GM19467 (cell line): ENCODE results near the gene OR7G2.
"Not testable (repeated sequence)": the region's sequence is repeated elsewhere in the genome, so short reads cannot be mapped to it uniquely, and the experiment has no call there.

ENCODE experiments used
- ATAC-seq: cut with Tn5 transposase; IDR thresholded peaks from one replicate; pipeline ENCODE4 v1.9.1; 2021; ENCODE audit warnings: mild to moderate bottlenecking, moderate library complexity; ENCODE audit not compliant: unreplicated experiment

OR7G2 gene

DNA sequence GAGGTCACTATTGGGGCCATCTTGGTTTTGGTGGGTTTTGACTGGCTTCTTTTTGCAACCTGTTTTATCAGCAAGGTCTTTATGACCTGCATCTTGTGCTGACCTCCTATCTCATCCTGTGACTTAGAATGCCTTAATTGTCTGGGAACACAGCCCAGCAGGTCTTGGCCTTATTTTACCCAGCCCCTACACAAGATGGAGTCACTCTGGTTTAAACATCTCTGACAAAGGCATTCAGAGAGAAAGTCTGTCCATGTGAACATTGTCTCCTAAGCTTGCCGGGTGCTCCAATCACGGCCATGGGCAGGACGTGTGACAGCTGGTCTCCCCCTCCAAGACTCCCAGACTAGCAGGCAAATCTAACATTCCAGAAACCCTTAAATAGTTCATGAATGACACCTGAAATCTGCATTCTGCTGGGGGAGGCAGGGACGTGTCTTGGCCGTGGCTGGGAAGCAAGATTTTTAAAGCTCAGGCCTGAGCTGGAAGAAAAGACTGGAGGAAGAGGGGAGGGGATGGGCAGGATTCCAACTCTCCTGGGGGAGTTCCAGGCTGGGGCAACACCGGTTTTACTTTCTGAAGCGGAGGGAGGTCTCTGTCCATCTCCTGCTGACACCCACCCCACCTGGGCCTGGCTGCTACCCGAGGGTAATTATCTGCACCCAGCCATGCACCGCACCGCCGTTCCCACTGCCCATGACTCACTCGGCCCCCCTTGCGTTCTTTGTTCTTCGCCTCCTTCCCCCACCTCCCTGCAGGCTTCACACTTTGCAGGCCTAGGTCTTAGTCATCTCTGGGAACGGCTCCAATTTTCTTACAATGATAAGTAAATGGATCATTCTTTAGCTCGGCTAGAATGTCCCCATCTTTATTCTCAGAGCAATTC lies 32.0 kb downstream of the OR7G2 start:
- no peak for ATAC-seq

DNA sequence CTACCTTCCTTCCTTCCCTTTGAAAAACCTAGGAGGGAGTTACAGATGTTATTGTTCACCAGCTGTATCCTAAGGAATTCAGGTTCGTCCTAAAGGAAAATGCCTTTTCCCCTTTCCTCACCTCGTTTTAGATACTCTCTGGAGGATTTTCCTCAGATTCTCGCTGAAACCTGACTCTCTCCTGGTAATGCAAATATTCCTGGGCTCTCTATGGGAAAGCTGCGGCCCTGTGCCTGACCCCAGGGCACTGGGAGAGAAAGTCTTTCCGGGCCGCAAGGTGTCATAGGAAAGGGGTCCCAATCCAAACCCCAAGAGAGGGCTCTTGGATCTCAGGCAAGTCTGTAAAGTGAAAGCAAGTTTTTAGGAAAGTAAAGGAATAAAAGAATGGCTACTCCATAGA lies 33.5 kb downstream of the OR7G2 start:
- ATAC-seq: no peak

DNA sequence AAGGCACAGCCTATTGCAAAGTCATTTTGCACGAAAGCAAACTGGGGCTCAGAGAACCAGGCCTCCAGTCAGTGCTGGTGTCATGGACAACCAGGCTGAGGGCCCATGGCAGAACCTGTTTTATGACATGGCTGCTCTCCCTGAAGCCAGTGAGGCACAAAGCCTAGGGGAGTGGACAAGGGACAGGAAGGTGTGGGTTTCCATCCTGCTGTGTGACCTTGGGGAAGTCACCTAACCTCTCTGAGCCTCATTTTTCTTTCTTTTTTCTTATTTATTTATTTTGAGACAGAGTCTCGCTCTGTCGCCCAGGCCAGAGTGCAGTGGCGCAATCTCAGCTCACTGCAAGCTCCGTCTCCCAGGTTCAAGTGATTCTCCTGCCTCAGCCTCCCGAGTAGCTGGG lies 35.6 kb downstream of the OR7G2 start:
- not testable (repeated sequence) for ATAC-seq

DNA sequence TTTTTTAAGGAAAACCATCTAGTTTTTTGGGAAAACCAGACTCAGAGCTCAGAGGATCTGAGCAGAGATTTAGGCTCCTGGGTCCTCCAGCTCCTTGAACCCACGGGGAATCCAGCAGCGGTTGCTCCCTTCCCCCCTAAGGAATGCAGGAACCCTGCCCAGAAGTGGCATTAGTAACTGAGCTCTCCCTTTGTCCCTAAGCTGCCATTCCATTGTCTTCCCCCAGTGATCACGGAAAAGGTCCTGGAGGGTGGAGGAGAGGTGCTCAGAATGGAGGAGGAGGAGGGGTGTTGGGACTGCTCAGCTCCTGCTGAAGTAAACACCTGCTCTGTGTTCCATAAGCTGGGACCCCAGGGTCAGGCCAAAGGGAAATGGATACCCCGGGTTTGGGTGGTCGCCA lies 37.2 kb downstream of the OR7G2 start:
- no peak for ATAC-seq

- ATAC-seq: no peak
These were observed 41.7 kb downstream of the OR7G2 start for GRCh38 chr19:9065457-9066014.

DNA sequence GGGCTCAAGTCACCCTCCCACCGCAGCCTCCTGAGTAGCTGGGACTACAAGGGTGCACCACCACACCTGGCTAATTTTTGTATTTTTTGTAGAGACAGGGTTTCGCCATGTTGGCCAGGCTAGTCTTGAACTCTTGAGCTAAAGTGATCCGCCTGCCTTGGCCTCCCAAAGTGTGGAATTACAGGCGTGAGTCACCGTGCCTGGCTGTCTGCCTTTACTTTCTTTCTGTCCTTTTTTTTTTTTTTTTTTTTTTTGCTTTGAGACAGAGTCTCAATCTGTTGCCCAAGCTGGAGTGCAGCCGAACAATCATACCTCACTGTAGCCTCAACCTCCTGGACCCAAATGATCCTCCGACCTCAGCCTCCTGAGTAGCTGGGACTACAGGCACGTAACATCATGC lies 45.4 kb downstream of the OR7G2 start:
- no peak for ATAC-seq

- no peak for ATAC-seq
These were observed 46.5 kb downstream of the OR7G2 start for GRCh38 chr19:9060564-9061340.

GRCh38 chr19:9058905-9059667 lies 48.2 kb downstream of the OR7G2 start:
- no peak for ATAC-seq

GRCh38 chr19:9057505-9058258 lies 49.6 kb downstream of the OR7G2 start:
- ATAC-seq: no peak

- not testable (repeated sequence) for ATAC-seq
These were observed 51.1 kb downstream of the OR7G2 start for GRCh38 chr19:9056131-9056530.

- no peak for ATAC-seq
These were observed 52.5 kb downstream of the OR7G2 start for GRCh38 chr19:9054765-9055164.

DNA sequence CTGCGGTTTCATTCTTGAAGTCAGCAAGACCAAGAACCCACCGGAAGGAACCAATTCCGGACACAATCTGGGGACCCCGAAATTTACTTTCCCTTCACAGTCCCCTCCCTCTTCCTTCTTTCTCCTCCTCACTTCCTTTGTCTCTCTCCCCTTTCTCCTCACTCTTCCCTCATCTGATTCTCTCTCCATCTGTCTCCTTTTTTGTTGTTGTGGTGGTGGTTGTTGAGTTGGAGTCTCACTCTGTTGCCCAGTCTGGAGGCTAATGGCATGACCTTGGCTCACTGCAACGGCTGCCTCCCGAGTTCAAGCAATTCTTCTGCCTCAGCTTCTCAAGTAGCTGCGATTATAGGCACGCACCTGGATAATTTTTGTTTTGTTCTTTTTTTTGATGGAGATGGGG lies 53.1 kb downstream of the OR7G2 start:
- no peak for ATAC-seq

DNA sequence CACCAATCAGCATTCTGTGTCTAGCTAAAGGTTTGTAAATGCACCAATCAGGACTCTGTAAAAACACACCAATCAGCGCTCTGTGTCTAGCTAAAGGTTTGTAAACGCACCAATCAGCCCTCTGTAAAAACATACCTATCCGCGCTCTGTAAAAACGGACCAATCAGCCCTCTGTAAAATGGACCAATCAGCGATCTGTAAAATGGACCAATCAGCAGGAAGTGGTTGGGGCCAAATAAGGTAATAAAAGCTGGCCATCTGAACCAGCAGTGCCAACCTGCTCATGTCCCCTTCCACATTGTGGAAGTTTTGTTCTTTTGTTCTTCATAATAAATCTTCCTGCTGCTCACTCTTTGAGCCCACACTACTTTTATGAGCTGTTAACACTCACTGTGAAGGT lies 53.6 kb downstream of the OR7G2 start:
- not testable (repeated sequence) for ATAC-seq

DNA sequence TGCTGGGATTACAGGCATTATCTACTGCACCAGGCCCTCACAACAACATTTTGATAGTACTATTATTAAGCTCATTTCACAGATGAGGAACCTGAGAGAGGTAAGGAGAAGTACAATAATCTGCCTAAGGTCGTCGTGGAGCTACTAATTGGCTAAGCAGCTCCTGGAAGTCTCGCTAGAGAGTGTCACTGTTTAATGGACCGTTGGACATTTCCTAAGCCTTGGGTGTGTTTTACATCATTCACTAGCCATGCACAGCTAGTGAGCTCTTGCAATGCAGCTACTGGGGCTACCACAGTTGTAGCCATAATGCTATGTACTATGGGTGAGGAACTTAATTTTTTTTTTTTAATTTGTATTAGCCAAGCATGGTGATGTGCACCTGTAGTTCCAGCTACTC lies 54.4 kb downstream of the OR7G2 start:
- no peak for ATAC-seq
